ENCODE data around the gene FN3K. TPM values are rescaled to one million over a fixed set of nuclear protein-coding genes. Genes with fewer than 3 reads are reported as not detected.

Gene FN3K
- total and polyA plus RNA-seq, 3 experiments from 2014 or later: 0.79 to 2.3 (median 1.3) TPM

DNA sequence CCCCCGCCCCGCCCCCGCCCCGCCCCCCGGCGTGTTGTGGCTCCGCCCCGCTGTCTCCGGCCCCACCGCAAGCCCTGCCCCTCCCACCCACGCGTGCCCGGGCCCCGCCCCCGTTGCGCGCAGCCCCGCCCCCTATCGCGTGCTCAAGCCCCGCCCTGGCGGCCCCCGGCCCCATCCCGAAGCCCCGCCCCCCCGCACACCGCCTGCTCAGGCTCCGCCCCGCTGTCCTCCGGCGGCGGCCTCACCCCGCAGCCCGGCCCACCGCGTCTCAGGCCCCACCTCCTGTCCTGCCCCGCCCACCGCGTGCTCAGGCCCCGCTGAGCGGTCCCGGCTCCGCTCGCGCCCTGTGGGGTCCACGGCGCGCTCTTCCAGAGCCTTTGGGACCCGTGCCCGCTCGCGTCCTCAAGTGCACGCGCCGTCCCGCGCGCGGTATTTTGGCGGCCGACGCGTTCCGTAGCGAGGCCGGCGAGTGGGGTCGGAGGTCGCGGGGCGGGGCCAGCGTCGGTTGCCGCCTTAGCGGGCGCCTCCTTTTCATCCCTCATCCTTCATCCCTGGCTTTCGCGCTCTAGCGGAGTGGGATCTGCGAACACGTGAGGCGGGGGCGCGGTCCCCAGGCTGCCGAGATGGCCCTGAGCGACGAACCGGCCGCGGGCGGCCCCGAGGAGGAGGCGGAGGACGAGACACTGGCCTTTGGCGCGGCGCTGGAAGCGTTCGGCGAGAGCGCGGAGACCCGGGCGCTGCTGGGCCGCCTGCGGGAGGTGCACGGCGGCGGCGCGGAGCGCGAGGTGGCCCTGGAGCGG lies 16.4 kb downstream of the FN3K start, which contains the start of gene TBCD:
TBCD (plus strand) TSS at position 495 of the 800 bp plus-strand sequence; CDS start at position 624, 129 bp downstream.
- H3K4me1 ChIP-seq (ENCODE audit: insufficient read depth, low read length): peaks cover 13% of the 10 kb centered on the region
- Mint-ChIP-seq H3K4me1 (peaks cover 22 to 38% (median 28%) of the 10 kb centered on the region in 3 donors), H3K27ac (peak within 1 kb of the TSS in 3 of 8 donors; percentile 24 to 69 (median 47)), H3K9me3 (no peaks in the 10 kb centered on the region), H3K4me3 (peak within 1 kb of the TSS; percentile 74 to 88 (median 81)), H3K27me3 (peaks cover 0 to 3% of the 10 kb centered on the region in 2 donors), H3K36me3 (peaks cover 0 to 7% (median under 1%) of the 10 kb centered on the region in 3 donors)
- H3K9me3 ChIP-seq (ENCODE audit: low read length): no peaks in the 10 kb centered on the region
- H3K27me3 ChIP-seq (ENCODE audit: insufficient read depth, low read length, poor library complexity, severe bottlenecking): no peaks in the 10 kb centered on the region
- CTCF ChIA-PET: no interaction called here
- peak within 1 kb of the TSS; percentile 67 for H3K4me3 ChIP-seq (ENCODE audit: low read length)
- POLR2A ChIA-PET: no interaction called here
- peak within 1 kb of the TSS; percentile 59 for H3K27ac ChIP-seq (ENCODE audit: low read depth, low read length)
- H3K36me3 ChIP-seq (ENCODE audit: insufficient read depth, low read length): no peaks in the 10 kb centered on the region
- DNase-seq: peak; percentile 81 to 89 (median 84)

DNA sequence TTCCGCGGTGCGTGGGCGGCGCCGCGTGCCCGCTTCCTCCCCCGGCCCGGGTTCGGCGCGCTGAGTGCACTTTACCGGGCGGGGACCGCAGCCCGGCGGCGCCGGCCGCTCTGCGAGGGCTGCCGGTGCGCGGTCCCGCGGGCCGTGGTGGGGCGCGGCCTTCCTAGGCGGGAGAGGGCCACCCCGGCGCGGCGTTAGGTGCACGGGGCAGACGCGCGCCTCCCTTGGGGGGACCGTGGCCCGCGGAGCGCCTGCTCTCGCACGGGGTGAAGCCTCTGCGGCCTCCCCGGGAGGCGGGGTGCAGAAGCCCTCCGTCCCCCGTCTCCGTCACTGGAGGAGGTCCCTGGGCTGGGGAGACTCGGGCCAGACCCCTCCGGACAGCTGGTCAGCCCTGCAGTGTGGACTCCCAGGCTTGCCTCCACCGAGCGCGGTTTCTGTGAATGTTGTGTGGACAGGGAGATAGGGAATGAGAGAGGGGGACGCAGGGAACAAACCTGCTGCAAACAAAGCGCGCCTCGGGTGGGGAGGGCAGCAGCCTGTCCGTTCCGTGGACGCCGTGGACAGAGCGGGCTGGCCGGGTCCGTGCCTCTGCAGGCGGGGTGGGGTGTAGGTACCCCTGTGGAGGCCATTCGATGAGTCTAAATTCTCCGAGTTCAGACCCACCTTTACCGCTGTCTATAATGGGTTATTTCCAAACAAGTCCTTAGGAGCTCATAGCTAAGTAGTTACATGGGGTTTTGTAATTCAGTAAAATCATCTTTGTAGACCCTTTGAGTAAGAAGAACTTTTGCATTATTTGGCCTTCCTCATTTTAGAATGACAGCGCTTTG lies 17.2 kb downstream of the FN3K start:
- H3K36me3 Mint-ChIP-seq: peaks cover 0 to 12% (median 6%) of the 10 kb centered on the region in 3 donors
- CTCF ChIA-PET: interaction anchor here (1.5 kb wide), 1 partner anchor 27 kb away, joined by 3 read pairs; no protein-coding TSS in a partner anchor
- H3K4me3 Mint-ChIP-seq: peak overlapping the region; percentile 74 to 88 (median 81)
- peak overlapping the region; percentile 67 for H3K4me3 ChIP-seq (ENCODE audit: low read length)
- peak overlapping the region; percentile 59 for H3K27ac ChIP-seq (ENCODE audit: low read depth, low read length)
- H3K9me3 ChIP-seq (ENCODE audit: low read length): no peaks in the 10 kb centered on the region
- peaks cover 13% of the 10 kb centered on the region for H3K4me1 ChIP-seq (ENCODE audit: insufficient read depth, low read length)
- H3K27ac Mint-ChIP-seq: peak overlapping the region in 3 of 8 donors; percentile 47 to 69 (median 53)
- H3K9me3 Mint-ChIP-seq: no peaks in the 10 kb centered on the region
- POLR2A ChIA-PET: no interaction called here
- peaks cover 22 to 39% (median 28%) of the 10 kb centered on the region in 3 donors for H3K4me1 Mint-ChIP-seq
- no peaks in the 10 kb centered on the region for H3K27me3 ChIP-seq (ENCODE audit: insufficient read depth, low read length, poor library complexity, severe bottlenecking)
- peaks cover 0 to 3% of the 10 kb centered on the region in 2 donors for H3K27me3 Mint-ChIP-seq
- H3K36me3 ChIP-seq (ENCODE audit: insufficient read depth, low read length): no peaks in the 10 kb centered on the region
- DNase-seq: no peak

DNA sequence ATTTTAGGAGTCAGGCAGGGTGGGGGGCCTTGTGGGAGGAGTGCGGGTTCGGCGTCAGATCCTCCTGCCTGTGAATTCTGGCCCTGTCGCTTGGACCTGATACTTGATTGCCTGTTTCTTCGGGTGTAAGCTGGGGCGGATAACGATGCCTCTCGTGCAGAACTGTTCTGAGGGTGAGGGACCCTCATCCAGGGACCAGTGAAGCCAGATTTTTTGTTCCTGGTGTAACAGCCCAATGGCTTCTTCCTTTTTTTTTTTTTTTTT lies 17.7 kb downstream of the FN3K start:
- H3K27me3 Mint-ChIP-seq: peaks cover 0 to 3% of the 10 kb centered on the region in 2 donors
- ChIA-PET CTCF (interaction anchor here (1.5 kb wide), 1 partner anchor 27 kb away, joined by 3 read pairs; no protein-coding TSS in a partner anchor), POLR2A (no interaction called here)
- H3K4me1 Mint-ChIP-seq: peaks cover 22 to 39% (median 28%) of the 10 kb centered on the region in 3 donors
- Histone ChIP-seq H3K9me3 (ENCODE audit: low read length) (no peaks in the 10 kb centered on the region), H3K4me3 (ENCODE audit: low read length) (no peak overlapping the region), H3K36me3 (ENCODE audit: insufficient read depth, low read length) (no peaks in the 10 kb centered on the region), H3K27me3 (ENCODE audit: insufficient read depth, low read length, poor library complexity, severe bottlenecking) (no peaks in the 10 kb centered on the region), H3K4me1 (ENCODE audit: insufficient read depth, low read length) (peaks cover 13% of the 10 kb centered on the region), H3K27ac (ENCODE audit: low read depth, low read length) (no peak overlapping the region)
- no peaks in the 10 kb centered on the region for H3K9me3 Mint-ChIP-seq
- DNase-seq: no peak
- peak overlapping the region in 5 of 8 donors; percentile 19 to 69 (median 47) for H3K27ac Mint-ChIP-seq
- peaks cover 0 to 16% (median 6%) of the 10 kb centered on the region in 3 donors for H3K36me3 Mint-ChIP-seq
- H3K4me3 Mint-ChIP-seq: peak overlapping the region; percentile 62 to 88 (median 81)

DNA sequence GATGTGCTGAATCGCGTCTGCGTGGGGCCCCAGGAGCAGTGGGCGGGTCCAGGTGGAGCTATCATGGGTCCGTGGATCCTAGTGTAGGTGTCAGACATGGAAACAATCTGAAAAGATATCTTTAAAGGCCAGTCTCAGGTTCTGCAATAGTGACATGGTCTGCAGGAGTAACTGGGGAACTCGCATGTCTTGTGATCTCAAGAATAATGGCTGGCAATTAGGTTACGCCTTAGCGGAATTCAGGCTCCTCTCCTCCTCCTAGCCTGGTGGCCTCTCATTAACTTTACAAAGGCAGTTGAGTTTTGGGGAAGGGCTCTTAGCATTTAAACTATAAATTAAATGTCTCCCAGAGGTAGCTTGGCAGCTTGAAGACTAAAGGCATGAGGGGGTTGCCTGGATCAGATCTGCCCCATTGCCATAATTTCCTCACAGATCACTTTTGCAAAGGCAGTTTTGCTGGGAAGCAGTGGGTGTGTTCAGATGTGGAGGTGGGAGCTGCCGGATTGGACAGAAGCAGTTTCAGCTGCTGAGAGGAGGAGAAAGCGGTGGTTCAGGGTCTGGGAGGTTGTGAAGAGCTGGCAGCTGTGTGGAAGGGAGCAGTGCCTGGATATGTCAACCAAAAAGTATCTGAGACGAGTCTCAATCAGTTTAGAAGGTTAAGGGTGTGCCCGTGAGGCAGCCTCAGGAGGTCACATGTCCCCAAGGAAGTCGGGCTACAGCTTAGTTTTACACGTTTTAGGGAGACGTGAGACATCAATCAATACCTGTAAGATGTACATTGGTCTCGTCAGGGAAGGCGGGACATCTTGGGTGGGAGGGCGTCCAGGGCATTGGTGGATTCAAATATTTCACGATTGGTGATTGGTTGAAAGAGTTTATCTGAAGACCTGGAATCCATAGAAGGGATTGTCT lies 19.1 kb downstream of the FN3K start:
- H3K4me1 Mint-ChIP-seq: peaks cover 22 to 39% (median 28%) of the 10 kb centered on the region in 3 donors
- Histone ChIP-seq H3K27ac (ENCODE audit: low read depth, low read length) (no peak overlapping the region), H3K36me3 (ENCODE audit: insufficient read depth, low read length) (no peaks in the 10 kb centered on the region), H3K4me1 (ENCODE audit: insufficient read depth, low read length) (peaks cover 13% of the 10 kb centered on the region), H3K4me3 (ENCODE audit: low read length) (no peak overlapping the region), H3K9me3 (ENCODE audit: low read length) (no peaks in the 10 kb centered on the region), H3K27me3 (ENCODE audit: insufficient read depth, low read length, poor library complexity, severe bottlenecking) (no peaks in the 10 kb centered on the region)
- H3K36me3 Mint-ChIP-seq: peaks cover 0 to 18% (median 6%) of the 10 kb centered on the region in 3 donors
- peak overlapping the region; percentile 37 to 82 (median 52) for H3K4me3 Mint-ChIP-seq
- DNase-seq: no peak
- H3K27me3 Mint-ChIP-seq: peaks cover 0 to 3% of the 10 kb centered on the region in 2 donors
- H3K27ac Mint-ChIP-seq: peak overlapping the region in 4 of 8 donors; percentile 2 to 94 (median 44)
- CTCF ChIA-PET: interaction anchor here (1.3 to 1.5 kb wide), 2 partner anchors 21 to 25 kb away, joined by 3 to 5 read pairs; no protein-coding TSS in a partner anchor
- no peaks in the 10 kb centered on the region for H3K9me3 Mint-ChIP-seq
- POLR2A ChIA-PET: interaction anchor here (0.7 kb wide), 1 partner anchor 9 kb away, joined by 3 read pairs; no protein-coding TSS in a partner anchor

DNA sequence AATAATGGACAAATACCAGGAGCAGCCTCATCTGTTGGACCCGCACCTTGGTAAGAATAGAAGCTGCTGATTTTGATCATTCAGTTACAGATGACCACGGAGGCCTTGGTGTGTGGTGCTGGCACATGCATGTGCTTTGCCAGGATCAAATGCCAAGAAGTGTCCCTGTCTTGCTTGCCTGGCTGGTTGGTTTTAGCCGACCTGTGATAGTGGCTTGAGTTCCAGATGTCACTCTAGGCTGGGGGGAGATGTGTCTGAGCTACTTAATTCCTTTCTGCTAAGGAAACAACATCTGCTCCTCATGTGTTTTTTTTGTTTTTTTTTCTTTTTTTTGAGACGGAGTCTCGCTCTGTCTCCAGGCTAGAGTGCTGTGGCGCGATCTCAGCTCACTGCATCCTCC lies 20.8 kb downstream of the FN3K start:
- H3K27me3 ChIP-seq (ENCODE audit: insufficient read depth, low read length, poor library complexity, severe bottlenecking): no peaks in the 10 kb centered on the region
- H3K36me3 ChIP-seq (ENCODE audit: insufficient read depth, low read length): no peaks in the 10 kb centered on the region
- no peak overlapping the region for H3K27ac ChIP-seq (ENCODE audit: low read depth, low read length)
- H3K4me1 ChIP-seq (ENCODE audit: insufficient read depth, low read length): peaks cover 13% of the 10 kb centered on the region
- POLR2A ChIA-PET: no interaction called here
- H3K4me3 ChIP-seq (ENCODE audit: low read length): no peak overlapping the region
- Mint-ChIP-seq H3K36me3 (peaks cover 4 to 27% (median 8%) of the 10 kb centered on the region in 3 donors), H3K4me1 (peaks cover 24 to 38% (median 34%) of the 10 kb centered on the region in 3 donors), H3K4me3 (peak overlapping the region in 1 of 7 donors; percentile 64), H3K9me3 (no peaks in the 10 kb centered on the region), H3K27me3 (peaks cover 0 to 3% of the 10 kb centered on the region in 2 donors), H3K27ac (no peak overlapping the region)
- no peak for DNase-seq
- CTCF ChIA-PET: no interaction called here
- no peaks in the 10 kb centered on the region for H3K9me3 ChIP-seq (ENCODE audit: low read length)

DNA sequence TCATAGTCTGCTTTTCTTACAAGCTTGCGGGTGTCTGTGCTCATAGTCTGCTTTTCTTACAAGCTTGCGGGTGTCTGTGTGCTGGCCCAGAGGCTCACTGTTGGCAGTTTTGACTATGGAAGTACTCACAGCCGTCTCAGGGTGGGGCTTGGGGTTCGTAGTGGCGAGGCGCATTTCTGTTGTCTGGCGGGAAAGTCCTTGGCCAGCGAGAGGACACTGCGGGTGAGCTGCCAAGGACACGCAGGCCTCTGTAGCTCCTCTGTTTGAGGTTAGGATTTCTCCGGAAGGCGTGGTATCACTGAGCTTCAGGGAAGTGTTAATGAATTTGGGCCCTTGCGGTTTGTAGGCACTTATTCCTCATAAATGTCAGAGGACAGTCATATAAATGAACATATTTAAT lies 30.0 kb downstream of the FN3K start:
- Histone ChIP-seq H3K4me3 (ENCODE audit: low read length) (no peak overlapping the region), H3K9me3 (ENCODE audit: low read length) (no peaks in the 10 kb centered on the region), H3K27ac (ENCODE audit: low read depth, low read length) (no peak overlapping the region), H3K27me3 (ENCODE audit: insufficient read depth, low read length, poor library complexity, severe bottlenecking) (no peaks in the 10 kb centered on the region), H3K36me3 (ENCODE audit: insufficient read depth, low read length) (peaks cover 9% of the 10 kb centered on the region), H3K4me1 (ENCODE audit: insufficient read depth, low read length) (peaks cover 5% of the 10 kb centered on the region)
- Mint-ChIP-seq H3K27me3 (no peaks in the 10 kb centered on the region), H3K4me1 (peaks cover 9 to 16% (median 15%) of the 10 kb centered on the region in 3 donors), H3K27ac (peak overlapping the region in 1 of 8 donors; percentile 38), H3K36me3 (peaks cover 13 to 72% (median 28%) of the 10 kb centered on the region in 3 donors), H3K4me3 (no peak overlapping the region), H3K9me3 (no peaks in the 10 kb centered on the region)
- no peak for DNase-seq
- POLR2A ChIA-PET: interaction anchor here (0.7 kb wide), 1 partner anchor 114 kb away, joined by 3 read pairs; no protein-coding TSS in a partner anchor
- CTCF ChIA-PET: interaction anchor here (0.6 kb wide), 1 partner anchor 10 kb away, joined by 3 read pairs; no protein-coding TSS in a partner anchor

DNA sequence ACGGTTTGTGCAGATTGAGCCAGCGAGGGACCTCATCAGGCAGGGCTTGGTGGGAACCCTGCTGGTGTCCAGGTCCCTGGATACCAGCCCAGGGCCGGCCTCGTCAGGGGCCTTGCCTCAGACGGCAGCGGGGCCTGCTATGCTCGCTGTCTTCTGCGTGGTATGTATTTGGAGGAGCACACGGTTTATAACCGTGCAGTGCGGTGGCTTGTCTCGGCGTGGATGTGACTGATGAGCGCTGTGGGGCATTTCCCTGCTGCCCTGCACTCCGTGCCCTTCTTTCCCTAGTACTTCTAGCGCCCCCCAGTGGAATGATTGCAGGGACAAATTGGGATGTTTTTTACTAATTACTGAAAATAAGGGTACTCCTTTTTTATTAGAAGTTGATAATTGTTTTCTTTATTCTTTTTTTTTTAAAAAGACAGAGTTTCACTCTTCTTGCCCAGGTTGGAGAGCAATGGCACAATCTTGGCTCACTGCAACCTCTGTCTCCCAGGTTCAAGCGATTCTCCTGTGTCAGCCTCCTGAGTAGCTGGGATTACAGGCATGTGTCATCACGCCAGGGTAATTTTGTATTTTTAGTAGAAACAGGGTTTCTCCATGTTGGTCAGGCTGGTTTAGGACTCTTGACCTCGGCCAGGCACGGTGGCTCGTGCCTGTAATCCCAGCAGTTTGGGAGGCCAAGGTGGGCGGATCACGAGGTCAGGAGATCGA lies 31.8 kb downstream of the FN3K start:
- no peak overlapping the region for H3K4me3 Mint-ChIP-seq
- Histone ChIP-seq H3K27ac (ENCODE audit: low read depth, low read length) (no peak overlapping the region), H3K9me3 (ENCODE audit: low read length) (no peaks in the 10 kb centered on the region), H3K36me3 (ENCODE audit: insufficient read depth, low read length) (peaks cover 9% of the 10 kb centered on the region), H3K4me3 (ENCODE audit: low read length) (no peak overlapping the region), H3K4me1 (ENCODE audit: insufficient read depth, low read length) (peaks cover 5% of the 10 kb centered on the region), H3K27me3 (ENCODE audit: insufficient read depth, low read length, poor library complexity, severe bottlenecking) (no peaks in the 10 kb centered on the region)
- CTCF ChIA-PET: interaction anchor here (1.6 kb wide), 1 partner anchor 99 kb away, joined by 5 read pairs; no protein-coding TSS in a partner anchor
- H3K9me3 Mint-ChIP-seq: no peaks in the 10 kb centered on the region
- peaks cover 13 to 73% (median 25%) of the 10 kb centered on the region in 3 donors for H3K36me3 Mint-ChIP-seq
- POLR2A ChIA-PET: no interaction called here
- no peak overlapping the region for H3K27ac Mint-ChIP-seq
- peaks cover 9 to 16% (median 14%) of the 10 kb centered on the region in 3 donors for H3K4me1 Mint-ChIP-seq
- no peaks in the 10 kb centered on the region for H3K27me3 Mint-ChIP-seq
- DNase-seq: no peak

Measured in CD8-positive, alpha-beta memory T cell (primary cell).